Measurements from ENCODE around the gene ADRA2C.

DNA sequence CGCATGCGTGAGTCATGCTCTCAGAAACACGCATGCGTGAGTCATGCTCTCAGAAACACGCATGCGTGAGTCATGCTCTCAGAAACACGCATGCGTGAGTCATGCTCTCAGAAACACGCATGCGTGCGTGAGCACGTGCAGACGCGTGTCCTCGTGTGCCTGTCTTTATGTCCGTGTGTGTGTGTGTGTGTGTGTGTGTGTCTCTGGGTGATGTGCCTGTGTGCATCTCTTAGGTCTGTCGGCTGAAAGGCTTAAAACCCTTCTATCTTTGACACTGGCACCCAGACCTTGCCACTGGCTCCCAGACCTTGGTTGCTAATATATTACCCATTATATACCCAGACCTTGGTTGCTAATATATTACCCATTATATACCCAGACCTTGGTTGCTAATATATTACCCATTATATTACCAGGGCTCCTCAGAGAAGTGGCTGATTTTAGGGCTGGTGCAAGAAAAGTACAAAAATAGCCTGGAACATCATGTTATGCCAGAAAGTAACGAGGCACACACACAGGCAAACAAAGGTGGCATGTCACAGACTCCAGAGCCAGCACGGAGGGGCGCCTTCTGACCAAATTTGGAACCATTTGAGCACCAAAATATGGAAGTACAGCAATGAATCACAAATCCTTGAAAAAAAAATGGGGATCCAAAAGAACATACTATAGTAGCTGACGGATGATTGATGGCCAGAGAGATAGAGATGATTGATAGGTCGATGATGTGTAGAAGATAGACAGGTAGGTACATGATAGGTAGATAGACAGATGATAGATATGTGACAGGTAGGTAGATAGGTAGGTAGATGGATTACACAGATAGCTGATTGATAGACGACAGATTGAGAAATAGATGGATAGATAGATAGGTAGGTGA, 19.2 kb upstream of the ADRA2C start:
- TF ChIP-seq, protein P1, sequence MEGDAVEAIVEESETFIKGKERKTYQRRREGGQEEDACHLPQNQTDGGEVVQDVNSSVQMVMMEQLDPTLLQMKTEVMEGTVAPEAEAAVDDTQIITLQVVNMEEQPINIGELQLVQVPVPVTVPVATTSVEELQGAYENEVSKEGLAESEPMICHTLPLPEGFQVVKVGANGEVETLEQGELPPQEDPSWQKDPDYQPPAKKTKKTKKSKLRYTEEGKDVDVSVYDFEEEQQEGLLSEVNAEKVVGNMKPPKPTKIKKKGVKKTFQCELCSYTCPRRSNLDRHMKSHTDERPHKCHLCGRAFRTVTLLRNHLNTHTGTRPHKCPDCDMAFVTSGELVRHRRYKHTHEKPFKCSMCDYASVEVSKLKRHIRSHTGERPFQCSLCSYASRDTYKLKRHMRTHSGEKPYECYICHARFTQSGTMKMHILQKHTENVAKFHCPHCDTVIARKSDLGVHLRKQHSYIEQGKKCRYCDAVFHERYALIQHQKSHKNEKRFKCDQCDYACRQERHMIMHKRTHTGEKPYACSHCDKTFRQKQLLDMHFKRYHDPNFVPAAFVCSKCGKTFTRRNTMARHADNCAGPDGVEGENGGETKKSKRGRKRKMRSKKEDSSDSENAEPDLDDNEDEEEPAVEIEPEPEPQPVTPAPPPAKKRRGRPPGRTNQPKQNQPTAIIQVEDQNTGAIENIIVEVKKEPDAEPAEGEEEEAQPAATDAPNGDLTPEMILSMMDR (IDR thresholded peaks at IDR 0.05; ENCODE audit: low read depth, low read length, poor library complexity, severe bottlenecking), result no peak
- no peak for TF ChIP-seq EZH2phosphoT487 (IDR thresholded peaks at IDR 0.05; ENCODE audit: borderline replicate concordance, low read length)
